GM12872 (cell line): ENCODE data around the gene ANK2.

Source experiments
- TF ChIP-seq, protein P1 (sequence below): IDR thresholded peaks from 3 replicates; pipeline ENCODE4 v1.5.1; 2011; ENCODE audit warnings: low read depth, mild to moderate bottlenecking, low read length, moderate library complexity; ENCODE audit not compliant: insufficient read depth

Gene ANK2

DNA sequence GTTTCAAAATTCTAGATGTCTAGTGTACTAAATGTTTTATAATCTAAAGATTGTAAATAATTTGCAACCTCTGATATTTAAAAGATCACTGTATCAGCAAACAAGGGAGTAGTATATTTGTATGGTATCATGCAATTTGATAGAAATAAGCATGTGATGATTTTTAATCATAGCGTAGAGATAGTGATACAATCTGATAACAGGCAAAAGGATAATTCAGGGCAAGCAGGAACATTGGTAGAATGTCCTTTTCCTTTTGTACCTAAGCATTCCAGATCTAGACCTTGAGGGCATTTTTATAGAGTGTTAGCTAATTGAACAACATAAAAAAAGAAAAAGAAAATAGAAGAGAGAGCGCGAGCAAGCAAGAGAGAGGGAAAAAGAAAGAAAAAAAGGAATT lies 1.4 kb downstream of the ANK2 start:
- TF ChIP-seq, protein P1, sequence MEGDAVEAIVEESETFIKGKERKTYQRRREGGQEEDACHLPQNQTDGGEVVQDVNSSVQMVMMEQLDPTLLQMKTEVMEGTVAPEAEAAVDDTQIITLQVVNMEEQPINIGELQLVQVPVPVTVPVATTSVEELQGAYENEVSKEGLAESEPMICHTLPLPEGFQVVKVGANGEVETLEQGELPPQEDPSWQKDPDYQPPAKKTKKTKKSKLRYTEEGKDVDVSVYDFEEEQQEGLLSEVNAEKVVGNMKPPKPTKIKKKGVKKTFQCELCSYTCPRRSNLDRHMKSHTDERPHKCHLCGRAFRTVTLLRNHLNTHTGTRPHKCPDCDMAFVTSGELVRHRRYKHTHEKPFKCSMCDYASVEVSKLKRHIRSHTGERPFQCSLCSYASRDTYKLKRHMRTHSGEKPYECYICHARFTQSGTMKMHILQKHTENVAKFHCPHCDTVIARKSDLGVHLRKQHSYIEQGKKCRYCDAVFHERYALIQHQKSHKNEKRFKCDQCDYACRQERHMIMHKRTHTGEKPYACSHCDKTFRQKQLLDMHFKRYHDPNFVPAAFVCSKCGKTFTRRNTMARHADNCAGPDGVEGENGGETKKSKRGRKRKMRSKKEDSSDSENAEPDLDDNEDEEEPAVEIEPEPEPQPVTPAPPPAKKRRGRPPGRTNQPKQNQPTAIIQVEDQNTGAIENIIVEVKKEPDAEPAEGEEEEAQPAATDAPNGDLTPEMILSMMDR: no peak

DNA sequence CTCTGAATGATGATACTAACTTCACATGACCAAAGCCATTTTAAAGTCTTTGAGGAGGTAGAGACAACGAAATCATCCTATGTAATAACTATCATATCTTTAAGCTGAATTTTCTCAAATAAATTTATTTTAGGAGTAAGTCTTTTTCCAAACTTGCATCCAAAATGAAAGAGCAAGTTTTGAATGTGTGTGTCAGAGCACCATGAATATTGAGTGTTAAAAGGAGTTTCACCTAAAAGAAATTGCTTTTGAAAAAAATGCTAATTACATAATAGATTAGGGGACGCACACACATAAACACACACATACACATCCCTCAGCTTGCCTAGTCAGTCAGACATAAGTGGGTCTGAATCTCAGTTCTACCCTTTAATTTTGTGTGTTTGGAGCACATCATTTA lies 1.9 kb downstream of the ANK2 start:
- TF ChIP-seq, protein P1: no peak

DNA sequence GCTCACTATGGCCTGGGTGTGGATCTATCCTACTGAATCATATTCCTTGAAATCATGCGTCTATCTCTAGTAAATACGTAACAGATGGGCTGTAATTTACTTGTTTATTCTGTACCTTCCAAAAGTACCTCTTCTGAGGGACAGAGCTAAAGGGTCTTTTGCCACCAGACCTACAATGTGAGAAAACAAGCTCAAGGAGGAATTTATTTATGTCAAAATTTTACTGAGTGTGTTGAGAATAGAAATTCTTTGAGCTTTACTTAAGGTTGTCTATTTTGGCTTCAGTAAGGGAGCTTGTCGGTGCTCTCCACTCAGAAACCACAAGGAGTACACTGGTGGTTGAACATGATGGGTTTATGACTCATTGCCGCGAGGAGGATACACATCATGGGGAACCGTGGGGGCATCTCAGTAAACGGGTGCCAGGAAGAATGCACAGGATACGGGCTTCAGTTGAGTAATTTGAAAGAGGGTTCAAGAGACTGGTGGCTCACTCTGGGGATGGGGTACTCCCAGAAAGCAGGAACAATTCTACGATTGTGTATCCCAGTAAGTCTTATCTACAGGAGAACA lies 3.0 kb downstream of the ANK2 start:
- TF ChIP-seq, protein P1: no peak

DNA sequence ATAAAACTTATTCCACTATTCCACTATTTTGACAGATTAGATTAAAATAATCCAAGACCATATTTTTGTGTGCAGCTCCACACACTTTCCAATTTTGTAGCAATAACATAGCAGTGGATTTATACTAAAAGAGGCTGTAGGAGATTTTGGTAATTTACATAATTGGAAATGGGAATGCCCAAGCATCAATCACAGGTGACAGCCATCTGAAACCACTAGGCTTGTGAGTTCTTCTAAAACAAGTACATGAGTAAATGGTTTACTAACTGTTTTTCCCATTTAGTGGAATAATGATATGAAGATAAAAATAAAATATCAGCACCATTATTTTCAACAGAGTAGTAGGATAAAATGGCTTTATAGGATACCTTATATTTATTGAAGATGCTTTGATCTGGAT lies 4.4 kb downstream of the ANK2 start:
- TF ChIP-seq, protein P1: no peak

DNA sequence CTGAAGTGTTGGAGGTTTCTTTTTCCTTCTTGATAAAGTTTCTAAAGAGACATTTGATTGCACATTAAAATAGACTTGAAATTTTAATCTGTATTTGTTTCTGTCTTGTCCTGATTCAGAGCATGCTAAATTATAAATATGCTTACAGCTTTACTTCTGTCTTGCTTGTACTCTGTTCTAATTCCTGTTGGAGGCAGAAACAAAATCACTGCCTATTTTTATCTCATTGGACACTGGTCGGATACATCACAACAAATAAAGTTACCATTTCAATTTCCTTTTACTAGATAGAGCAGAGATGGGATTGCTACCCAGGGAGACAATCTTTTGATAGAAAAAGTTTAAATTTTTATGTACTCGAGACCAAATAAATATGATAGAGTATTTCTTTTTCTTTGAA lies 6.9 kb downstream of the ANK2 start:
- TF ChIP-seq, protein P1: no peak

DNA sequence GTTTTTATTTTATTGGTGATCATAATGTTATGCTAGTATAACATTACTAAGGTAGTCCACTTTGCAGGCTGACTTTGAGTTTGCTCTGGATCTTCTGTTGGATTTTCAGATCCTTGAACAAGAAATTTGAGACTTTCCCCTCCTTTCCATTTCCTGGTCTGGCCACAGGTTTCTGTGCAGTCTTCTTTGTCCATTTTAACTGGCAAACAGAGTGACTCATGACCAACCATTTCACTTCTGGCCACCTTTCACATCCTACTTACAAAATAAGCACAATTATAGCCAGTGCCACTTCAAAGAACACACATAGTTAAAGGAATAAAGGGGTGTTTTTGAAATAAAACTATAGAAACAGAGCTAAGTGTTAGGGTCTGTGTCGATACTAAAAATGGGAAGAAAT lies 8.4 kb downstream of the ANK2 start:
- TF ChIP-seq, protein P1: no peak

DNA sequence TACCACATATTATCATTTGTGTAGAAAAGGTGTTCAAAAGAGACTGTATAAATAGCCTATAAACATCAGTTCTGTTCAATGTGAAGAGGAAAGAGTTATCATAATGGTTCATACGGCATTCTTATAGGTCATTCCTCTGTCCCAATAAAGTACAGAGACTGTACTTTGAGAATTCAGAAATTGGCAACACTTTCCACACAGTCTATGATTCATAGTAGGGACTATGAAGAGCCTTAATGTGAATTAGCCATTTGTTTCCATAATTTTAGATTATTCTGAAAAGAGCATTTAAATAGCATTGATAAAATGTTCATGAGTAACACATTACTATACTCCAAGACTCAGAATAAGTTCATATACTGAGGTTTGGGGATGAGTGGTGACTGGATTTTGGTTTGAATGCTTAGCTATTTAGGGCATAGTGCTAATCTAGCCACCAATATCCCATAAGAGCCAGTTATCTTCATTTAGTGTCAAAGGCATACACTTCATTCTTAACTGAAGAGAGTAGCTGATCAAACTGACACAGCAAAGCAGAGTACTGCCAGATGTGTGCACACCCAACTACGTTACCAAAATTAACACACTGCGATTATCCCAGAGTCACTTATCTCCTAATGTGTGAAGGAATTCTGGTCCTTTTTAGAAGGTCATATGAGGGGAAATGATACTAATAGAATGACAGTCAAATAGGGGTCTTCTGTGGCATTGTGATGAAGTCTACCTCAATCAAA lies 10.2 kb downstream of the ANK2 start:
- TF ChIP-seq, protein P1: no peak
